Keratinocyte (primary cell): ENCODE data around the gene SERTAD2.

Experiments used
- EZH2 ChIP-seq: IDR thresholded peaks from one replicate; pipeline ENCODE4 v1.6.1; 2012; ENCODE audit warnings: inconsistent platforms, mild to moderate bottlenecking, low read length, moderate library complexity
- TF ChIP-seq, protein P1 (sequence below), 3 experiments: IDR thresholded peaks in 1 of 3; conservative IDR thresholded peaks in 1 of 3; optimal IDR thresholded peaks in 1 of 3; 2 replicates in 2 of 3; 3 replicates in 1 of 3; pipeline versions ENCODE3 to v1.5.1; 2011; ENCODE audit warnings: low read length in 3 of 3, mild to moderate bottlenecking in 3 of 3, moderate library complexity in 2 of 3, control low read depth in 1 of 3, inconsistent platforms in 1 of 3; ENCODE audit not compliant: insufficient read depth in 2 of 3; ENCODE audit errors: extremely low read depth in 1 of 3

DNA sequence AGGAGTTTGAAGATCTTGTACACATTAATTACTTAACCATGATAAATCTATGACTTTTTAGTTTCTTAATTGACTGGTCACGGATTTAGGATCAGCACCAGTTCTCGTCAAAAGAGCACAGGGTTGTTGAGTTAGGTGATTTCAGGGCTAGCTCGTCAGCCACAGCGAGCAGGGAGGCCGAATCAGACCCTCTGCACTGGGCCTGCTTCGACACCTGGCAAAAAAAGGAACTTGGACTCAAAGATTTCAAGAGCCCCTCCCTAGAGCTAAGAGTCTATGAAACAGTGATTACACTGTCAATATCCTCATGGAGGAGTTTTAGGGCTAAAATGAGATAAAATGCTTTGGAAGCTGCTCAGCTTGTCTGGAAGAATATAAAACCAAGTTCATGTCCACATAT lies 4.6 kb upstream of the SERTAD2 start:
- TF ChIP-seq, protein P1, sequence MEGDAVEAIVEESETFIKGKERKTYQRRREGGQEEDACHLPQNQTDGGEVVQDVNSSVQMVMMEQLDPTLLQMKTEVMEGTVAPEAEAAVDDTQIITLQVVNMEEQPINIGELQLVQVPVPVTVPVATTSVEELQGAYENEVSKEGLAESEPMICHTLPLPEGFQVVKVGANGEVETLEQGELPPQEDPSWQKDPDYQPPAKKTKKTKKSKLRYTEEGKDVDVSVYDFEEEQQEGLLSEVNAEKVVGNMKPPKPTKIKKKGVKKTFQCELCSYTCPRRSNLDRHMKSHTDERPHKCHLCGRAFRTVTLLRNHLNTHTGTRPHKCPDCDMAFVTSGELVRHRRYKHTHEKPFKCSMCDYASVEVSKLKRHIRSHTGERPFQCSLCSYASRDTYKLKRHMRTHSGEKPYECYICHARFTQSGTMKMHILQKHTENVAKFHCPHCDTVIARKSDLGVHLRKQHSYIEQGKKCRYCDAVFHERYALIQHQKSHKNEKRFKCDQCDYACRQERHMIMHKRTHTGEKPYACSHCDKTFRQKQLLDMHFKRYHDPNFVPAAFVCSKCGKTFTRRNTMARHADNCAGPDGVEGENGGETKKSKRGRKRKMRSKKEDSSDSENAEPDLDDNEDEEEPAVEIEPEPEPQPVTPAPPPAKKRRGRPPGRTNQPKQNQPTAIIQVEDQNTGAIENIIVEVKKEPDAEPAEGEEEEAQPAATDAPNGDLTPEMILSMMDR (optimal IDR thresholded peaks at IDR 0.05 in 1 of 3, IDR thresholded peaks at IDR 0.05 in 1 of 3, conservative IDR thresholded peaks at IDR 0.05 in 1 of 3; ENCODE audit: extremely low read depth in 1 of 3, insufficient read depth in 2 of 3, low read length in 3 of 3) = no peak
- TF ChIP-seq EZH2 = no peak
